ENCODE data around the gene ZC3H7A.

ZC3H7A gene

GRCh38 chr16:11756248-11756647 is 40.8 kb downstream of the ZC3H7A start:
- H3K4me3 ChIP-seq (ENCODE audit: low read depth, low read length): no peak overlapping the region
- peaks cover 52% of the 10 kb centered on the region for H3K36me3 ChIP-seq (replicated peaks)
- in situ Hi-C loops (cut with HindIII; ENCODE audit: low pct_ligation_motif_present, low sequenced_read_pairs): no loop called here
- H3K27me3 ChIP-seq (replicated peaks): no peaks in the 10 kb centered on the region
- no peak overlapping the region for H3K27ac ChIP-seq
- no peak for DNase-seq
- no peak for TF ChIP-seq CTCF (IDR thresholded peaks at IDR 0.05; ENCODE audit: low read depth, low read length, missing control alignments)

GRCh38 chr16:11755022-11755760 is 41.9 kb downstream of the ZC3H7A start:
- H3K27ac ChIP-seq: no peak overlapping the region
- no peaks in the 10 kb centered on the region for H3K27me3 ChIP-seq (replicated peaks)
- in situ Hi-C loops (cut with HindIII; ENCODE audit: low pct_ligation_motif_present, low sequenced_read_pairs): no loop called here
- no peak overlapping the region for H3K4me3 ChIP-seq (ENCODE audit: low read depth, low read length)
- H3K36me3 ChIP-seq (replicated peaks): peaks cover 53% of the 10 kb centered on the region
- no peak for DNase-seq
- no peak for TF ChIP-seq CTCF (IDR thresholded peaks at IDR 0.05; ENCODE audit: low read depth, low read length, missing control alignments)

GRCh38 chr16:11752856-11753255 is 44.2 kb downstream of the ZC3H7A start:
- Histone ChIP-seq H3K36me3 (replicated peaks) (peaks cover 62% of the 10 kb centered on the region), H3K4me3 (ENCODE audit: low read depth, low read length) (no peak overlapping the region), H3K27me3 (replicated peaks) (no peaks in the 10 kb centered on the region), H3K27ac (no peak overlapping the region)
- in situ Hi-C loops (cut with HindIII; ENCODE audit: low pct_ligation_motif_present, low sequenced_read_pairs): no loop called here
- DNase-seq: no peak
- TF ChIP-seq CTCF (IDR thresholded peaks at IDR 0.05; ENCODE audit: low read depth, low read length, missing control alignments): no peak

- in situ Hi-C loops (cut with HindIII; ENCODE audit: low pct_ligation_motif_present, low sequenced_read_pairs): no loop called here
- no peak for TF ChIP-seq CTCF (IDR thresholded peaks at IDR 0.05; ENCODE audit: low read depth, low read length, missing control alignments)
- H3K36me3 ChIP-seq (replicated peaks): peaks cover 43% of the 10 kb centered on the region
- no peak overlapping the region for H3K27ac ChIP-seq
- no peak for DNase-seq
- H3K27me3 ChIP-seq (replicated peaks): no peaks in the 10 kb centered on the region
- H3K4me3 ChIP-seq (ENCODE audit: low read depth, low read length): no peak overlapping the region
Observed at GRCh38 chr16:11750056-11750455, 47.0 kb downstream of the ZC3H7A start.

- DNase-seq: no peak
- Histone ChIP-seq H3K36me3 (replicated peaks) (peaks cover 40% of the 10 kb centered on the region), H3K27ac (no peak overlapping the region), H3K4me3 (ENCODE audit: low read depth, low read length) (no peak overlapping the region), H3K27me3 (replicated peaks) (no peaks in the 10 kb centered on the region)
- in situ Hi-C loops (cut with HindIII; ENCODE audit: low pct_ligation_motif_present, low sequenced_read_pairs): no loop called here
- TF ChIP-seq CTCF (IDR thresholded peaks at IDR 0.05; ENCODE audit: low read depth, low read length, missing control alignments): no peak
Observed at GRCh38 chr16:11748404-11749254, 48.4 kb downstream of the ZC3H7A start.
